Kidney (tissue), 14 donors: Measurements from ENCODE around the gene TTC7B. TPM values are rescaled to one million over a fixed set of nuclear protein-coding genes. Genes with fewer than 3 reads are reported as not detected.

ENCODE experiments used
- DNase-seq, 5 donors: peaks; one replicate each; pipeline ENCODE4 v3.0.0-alpha.2; 2013 to 2020
- FAIRE-seq: peaks from 2 replicates; lab custom pipeline; 2012; peaks lifted over from hg19 to GRCh38; lab: Jason Lieb, UNC
- H3K27ac ChIP-seq, 2 donors: one replicate each; pipeline ENCODE4 v1.7.0; 2013; ENCODE audit warnings: low read depth in 2 of 2, low read length in 2 of 2, inconsistent platforms in 1 of 2
- H3K27me3 ChIP-seq: one replicate; pipeline ENCODE4 v1.7.1; 2013; ENCODE audit warnings: low read length, inconsistent platforms; ENCODE audit not compliant: control insufficient read depth, insufficient read depth
- H3K36me3 ChIP-seq, 3 donors: one replicate each; pipeline versions ENCODE4 v1.7.0 to v1.7.1; 2013; ENCODE audit warnings: low read length in 3 of 3, control low read depth in 1 of 3, inconsistent platforms in 1 of 3; ENCODE audit not compliant: insufficient read depth in 3 of 3, control insufficient read depth in 2 of 3
- H3K4me1 ChIP-seq, 3 donors: one replicate each; pipeline versions ENCODE4 v1.7.0 to v1.7.1; 2013; ENCODE audit warnings: low read length in 3 of 3, inconsistent platforms in 1 of 3, low read depth in 1 of 3; ENCODE audit not compliant: control insufficient read depth in 2 of 3, insufficient read depth in 2 of 3
- H3K4me3 ChIP-seq, 3 donors: one replicate each; pipeline versions ENCODE4 v1.7.0 to v1.8.1; 2013; ENCODE audit warnings: low read length in 3 of 3, control low read depth in 1 of 3, inconsistent platforms in 1 of 3
- H3K9ac ChIP-seq, 3 donors: one replicate each; pipeline versions ENCODE4 v1.7.0 to v1.7.1; 2013; ENCODE audit warnings: low read length in 3 of 3, control low read depth in 1 of 3, inconsistent platforms in 1 of 3
- H3K9me3 ChIP-seq, 3 donors: one replicate each; pipeline versions ENCODE4 v1.7.0 to v1.7.1; 2013; ENCODE audit warnings: low read length in 3 of 3, control low read depth in 1 of 3, inconsistent platforms in 1 of 3; ENCODE audit not compliant: control insufficient read depth in 2 of 3, insufficient read depth in 1 of 3
- CTCF ChIP-seq: IDR thresholded peaks from 3 replicates; pipeline ENCODE4 v1.5.1; 2012; ENCODE audit warnings: mild to moderate bottlenecking, moderate library complexity, borderline replicate concordance; ENCODE audit not compliant: insufficient read depth; ENCODE audit errors: extremely low read depth
- intact Hi-C: fragments of 100-400 bp; cut with DNase I; formaldehyde crosslinking; loops from one replicate; pipeline ENCODE4 v1.11.1; 2022
- polyA plus RNA-seq: library from polyadenylated mRNA; stranded (reverse); fragments of 350-450 nt; fragmentation: Illumina TruSeq; extraction: RNeasy Lipid Tissue Mini Kit (QIAGEN cat#74804); gene quantifications from one replicate; pipeline ENCODE4 v1.2.3, GENCODE V29; 2014; ENCODE audit warnings: low read depth, low replicate concordance; ENCODE audit not compliant: insufficient read depth
- total RNA-seq: library from RNA; stranded (reverse); fragmentation: NEBNext Ultra II Directional; extraction: Animal tissue kit (Norgen Biotek cat#: 25700); gene quantifications from one replicate; pipeline ENCODE4 v1.2.1, GENCODE V29; 2021
- donor health status: control.
- donor health status: control.
- donor health status: control.
- donor health status: control.
- donor health status: control.
- donor health status: DM: yes; HTN: yes; CAD: no.
- donor health status: Normal renal cell carcinoma (clear cell type).

The TTC7B gene
- total and polyA plus RNA-seq, 2 donors from 2014 or later = 23.4 to 48.3 TPM

DNA sequence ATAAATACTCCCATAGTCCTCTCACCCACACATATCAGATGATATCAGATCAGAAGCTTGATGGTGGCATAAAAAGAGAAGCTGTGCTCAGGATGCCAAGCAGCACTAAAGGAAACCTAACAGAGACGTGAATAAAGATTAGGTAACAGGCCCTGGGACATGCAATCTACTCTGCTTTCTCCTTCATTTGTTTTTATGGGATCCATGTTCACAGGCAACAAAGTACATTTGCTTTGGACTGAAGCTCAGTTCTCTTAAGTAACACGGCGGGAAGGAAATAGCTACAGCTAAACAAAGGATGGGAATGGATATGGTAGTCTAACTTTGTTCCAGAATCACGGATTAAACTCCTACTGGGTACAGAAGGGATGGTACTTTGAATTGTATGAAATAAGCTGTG, 119.5 kb downstream of the TTC7B start:
- Histone ChIP-seq H3K36me3 (no peaks in the 10 kb centered on the region), H3K4me1 (peaks cover 0 to 11% (median 9%) of the 10 kb centered on the region in 3 donors), H3K9ac (no peak overlapping the region), H3K27me3 (no peaks in the 10 kb centered on the region), H3K4me3 (no peak overlapping the region), H3K27ac (no peak overlapping the region), H3K9me3 (no peaks in the 10 kb centered on the region)
- no peak for TF ChIP-seq CTCF
- intact Hi-C loops = loop anchor here (10.0 kb wide), 1 partner anchor 292 kb away; no protein-coding TSS in a partner anchor
- DNase-seq (peak in 3 of 5 donors; percentile 21 to 79 (median 68)), FAIRE-seq (no peak)

GRCh38 chr14:90695997-90696660, 120.1 kb downstream of the TTC7B start:
- H3K36me3 ChIP-seq = no peaks in the 10 kb centered on the region
- no peak overlapping the region for H3K4me3 ChIP-seq
- no peaks in the 10 kb centered on the region for H3K9me3 ChIP-seq
- no peak for TF ChIP-seq CTCF
- H3K27me3 ChIP-seq = no peaks in the 10 kb centered on the region
- no peak for FAIRE-seq
- peaks cover 0 to 11% (median 9%) of the 10 kb centered on the region in 3 donors for H3K4me1 ChIP-seq
- no peak overlapping the region for H3K27ac ChIP-seq
- intact Hi-C loops = loop anchor here (10.0 kb wide), 1 partner anchor 291 kb away; no protein-coding TSS in a partner anchor
- no peak overlapping the region for H3K9ac ChIP-seq
- peak in 2 of 5 donors; percentile 19 to 27 for DNase-seq

GRCh38 chr14:90693413-90693812, 122.8 kb downstream of the TTC7B start:
- no peak for FAIRE-seq
- Histone ChIP-seq H3K27me3 (no peaks in the 10 kb centered on the region), H3K36me3 (no peaks in the 10 kb centered on the region), H3K27ac (no peak overlapping the region), H3K9me3 (no peaks in the 10 kb centered on the region), H3K4me1 (peaks cover 0 to 7% (median 2%) of the 10 kb centered on the region in 3 donors), H3K9ac (no peak overlapping the region), H3K4me3 (no peak overlapping the region)
- no peak for TF ChIP-seq CTCF
- intact Hi-C loops = loop anchor here (10.0 kb wide), 1 partner anchor 289 kb away; no protein-coding TSS in a partner anchor
- no peak for DNase-seq
